A549 (cell line): Measurements from ENCODE around the gene FGF5. TPM values are rescaled to one million over a fixed set of nuclear protein-coding genes. Genes with fewer than 3 reads are reported as not detected.

Experiments
- ATAC-seq, 2 experiments: fragments of 200-7000 bp in 1 of 2; fragments of >200 bp in 1 of 2; cut with Nextera tagmentation in 1 of 2; cut with Tn5 transposase in 1 of 2; 3 replicates each; pipeline versions ENCODE4 v1.8.0 to v1.9.1; 2018 to 2020; ENCODE audit warnings: mild to moderate bottlenecking in 1 of 2, moderate library complexity in 1 of 2
- CTCF ChIA-PET: fragments of 300-600 bp; sonication (Branson Sonifier 250); formaldehyde crosslinking; extraction: SDS; loops from one replicate; lab custom pipeline; 2021; ENCODE audit warnings: antibody characterized with exemption, inconsistent platforms; lab: Yijun Ruan, JAX
- POLR2A ChIA-PET: fragments of 350-600 bp; formaldehyde crosslinking; extraction: SDS; loops from one replicate; lab custom pipeline; 2021; ENCODE audit warnings: antibody characterized with exemption, inconsistent platforms; lab: Yijun Ruan, JAX
- DNase-seq, 2 experiments: peaks; one replicate each; pipeline versions ENCODE4 v3.0.0 to v3.0.0-alpha.2; 2011 to 2016; ENCODE audit warnings: low read depth in 1 of 2, low spot score in 1 of 2
- FAIRE-seq: peaks from 2 replicates; lab custom pipeline; 2011; peaks lifted over from hg19 to GRCh38; lab: Jason Lieb, UNC
- H3K27ac ChIP-seq, 2 experiments: fragments of >200 bp; sonication (Bioruptor Twin); formaldehyde crosslinking; 3 replicates each; pipeline ENCODE4 v1.5.1; 2016 to 2017
- H3K4me1 ChIP-seq: fragments of >200 bp; sonication (Bioruptor Twin); formaldehyde crosslinking; 3 replicates; pipeline ENCODE4 v1.6.1; 2016
- H3K4me2 ChIP-seq: fragments of >200 bp; sonication (Bioruptor Twin); formaldehyde crosslinking; 3 replicates; pipeline ENCODE4 v1.6.1; 2016
- H3K4me3 ChIP-seq: fragments of >200 bp; sonication (Bioruptor Twin); formaldehyde crosslinking; 3 replicates; pipeline ENCODE4 v1.5.1; 2016
- H3K9me3 ChIP-seq: fragments of >200 bp; sonication (Bioruptor Twin); formaldehyde crosslinking; 3 replicates; pipeline ENCODE4 v1.6.1; 2016
- CBX2 ChIP-seq: fragments of 200-600 bp; sonication (generic); IDR thresholded peaks from 2 replicates; pipeline ENCODE4 v1.6.1; 2016; ENCODE audit warnings: low read depth, mild to moderate bottlenecking, borderline replicate concordance
- CBX8 ChIP-seq: fragments of 200-600 bp; sonication (generic); IDR thresholded peaks from 2 replicates; pipeline ENCODE4 v1.6.1; 2016
- CEBPB ChIP-seq, 2 experiments: fragments of >200 bp in 1 of 2; sonication (Bioruptor Twin) in 1 of 2; formaldehyde crosslinking in 1 of 2; IDR thresholded peaks; 2 replicates each; pipeline ENCODE4 v1.6.1; 2012 to 2016
- EP300 ChIP-seq, 2 experiments: fragments of >200 bp; sonication (Bioruptor Twin); formaldehyde crosslinking; IDR thresholded peaks; 2 replicates in 1 of 2; 3 replicates in 1 of 2; pipeline ENCODE4 v1.6.1; 2016 to 2017
- FOSL2 ChIP-seq, 2 experiments: fragments of 450-650 bp in 1 of 2; fragments of >200 bp in 1 of 2; sonication (Bioruptor Twin) in 1 of 2; formaldehyde crosslinking; IDR thresholded peaks; 2 replicates each; pipeline versions ENCODE4 v1.5.0 to v1.6.1; 2016 to 2020; ENCODE audit warnings: mild to moderate bottlenecking in 1 of 2, moderate library complexity in 1 of 2
- HDAC2 ChIP-seq: fragments of 200-600 bp; sonication (generic); IDR thresholded peaks from 2 replicates; pipeline ENCODE4 v1.6.1; 2016
- HEYL ChIP-seq: fragments of 250-450 bp; sonication (Bioruptor Pico); IDR thresholded peaks from 2 replicates; pipeline ENCODE4 v1.8.0; 2021; ENCODE audit warnings: mild to moderate bottlenecking, moderate library complexity
- HOXA7 ChIP-seq: fragments of 250-450 bp; sonication (Bioruptor Pico); IDR thresholded peaks from 2 replicates; pipeline ENCODE4 v1.5.0; 2020; ENCODE audit warnings: mild to moderate bottlenecking, moderate library complexity
- MYC ChIP-seq: IDR thresholded peaks from 2 replicates; pipeline ENCODE4 v1.6.1; 2012; ENCODE audit warnings: mild to moderate bottlenecking, inconsistent platforms, low read length, improper control_type of control experiment, borderline replicate concordance
- NR3C1 ChIP-seq: fragments of >200 bp; sonication (Bioruptor Twin); formaldehyde crosslinking; IDR thresholded peaks from 3 replicates; pipeline ENCODE4 v1.6.1; 2017
- POLR2A ChIP-seq: IDR thresholded peaks from 2 replicates; pipeline ENCODE4 v1.6.1; 2012; ENCODE audit warnings: mild to moderate bottlenecking, low read length
- POLR2AphosphoS2 ChIP-seq: conservative IDR thresholded peaks from 2 replicates; pipeline ENCODE4 v1.6.1; 2012; ENCODE audit warnings: low read length, improper control_type of control experiment, inconsistent platforms
- RAD21 ChIP-seq, 2 experiments: fragments of >200 bp in 1 of 2; sonication (Bioruptor Twin) in 1 of 2; formaldehyde crosslinking in 1 of 2; IDR thresholded peaks in 1 of 2; conservative IDR thresholded peaks in 1 of 2; 2 replicates in 1 of 2; 3 replicates in 1 of 2; pipeline ENCODE4 v1.6.1; 2012 to 2018; ENCODE audit warnings: inconsistent platforms in 1 of 2
- RCOR1 ChIP-seq: fragments of 150-350 bp; IDR thresholded peaks from 2 replicates; pipeline ENCODE4 v1.6.1; 2014; ENCODE audit warnings: antibody characterized with exemption, low read length, low read depth
- RFX5 ChIP-seq: fragments of 450-650 bp; IDR thresholded peaks from 2 replicates; pipeline ENCODE4 v1.7.1; 2014; ENCODE audit warnings: antibody characterized with exemption, mild to moderate bottlenecking, moderate library complexity
- SREBF2 ChIP-seq: fragments of 450-650 bp; IDR thresholded peaks from 2 replicates; pipeline ENCODE4 v1.6.1; 2014; ENCODE audit warnings: mild to moderate bottlenecking, moderate library complexity
- TP53 ChIP-seq: fragments of 250-450 bp; sonication (Bioruptor Pico); IDR thresholded peaks from 2 replicates; pipeline ENCODE4 v1.5.0; 2021; ENCODE audit warnings: mild to moderate bottlenecking, moderate library complexity
- ZC3H11A ChIP-seq: fragments of 450-650 bp; IDR thresholded peaks from 2 replicates; pipeline ENCODE4 v1.6.1; 2014; ENCODE audit warnings: antibody characterized with exemption, mild to moderate bottlenecking
- ZFP36 ChIP-seq: fragments of 450-650 bp; IDR thresholded peaks from 2 replicates; pipeline ENCODE4 v1.6.1; 2014; ENCODE audit warnings: borderline replicate concordance; ENCODE audit not compliant: partially characterized antibody
- ZSCAN20 ChIP-seq: fragments of 250-450 bp; sonication (Bioruptor Pico); IDR thresholded peaks from 2 replicates; pipeline ENCODE4 v1.8.0; 2022; ENCODE audit warnings: mild to moderate bottlenecking, moderate library complexity
- WGBS: methylation state at CpG from one replicate; pipeline ENCODE4 v1.1.6; 2017; ENCODE audit errors: missing lambda C conversion rate; 5-methylcytosine and 5-hydroxymethylcytosine counted together
- polyA plus RNA-seq, 4 experiments: library from polyadenylated mRNA; depleted of rRNA in 3 of 4; stranded (reverse); fragments of >200 nt; fragmentation: RNase III in 1 of 4; extraction: RNeasy Plus Mini Kit Qiagen cat#74134 plus additional on column Dnase treatment in 1 of 4; gene quantifications; 2 replicates in 3 of 4; 3 replicates in 1 of 4; pipeline ENCODE4 v1.2.3, GENCODE V29; 2011 to 2017
- TF ChIP-seq, protein P1 (sequence below): fragments of 150-350 bp; IDR thresholded peaks from 2 replicates; pipeline ENCODE4 v1.6.1; 2014; ENCODE audit warnings: low read depth, mild to moderate bottlenecking, low read length
- TF ChIP-seq, protein P2 (sequence below): fragments of 200-600 bp; sonication (generic); IDR thresholded peaks from 2 replicates; pipeline ENCODE4 v1.6.1; 2016; ENCODE audit warnings: antibody characterized with exemption, mild to moderate bottlenecking, moderate library complexity
- TF ChIP-seq, protein P3 (sequence below): fragments of 250-450 bp; sonication (Bioruptor Pico); IDR thresholded peaks from 2 replicates; pipeline ENCODE4 v1.5.0; 2021; ENCODE audit warnings: mild to moderate bottlenecking, moderate library complexity, borderline replicate concordance
- TF ChIP-seq, protein P4 (sequence below): fragments of >200 bp; sonication (Bioruptor Twin); formaldehyde crosslinking; IDR thresholded peaks from 3 replicates; pipeline ENCODE4 v1.5.1; 2016

Gene FGF5
- polyA plus RNA-seq, 2 of the 4 experiments (the other 2 are of a cell fraction): 0.21 TPM; not detected in 1

DNA sequence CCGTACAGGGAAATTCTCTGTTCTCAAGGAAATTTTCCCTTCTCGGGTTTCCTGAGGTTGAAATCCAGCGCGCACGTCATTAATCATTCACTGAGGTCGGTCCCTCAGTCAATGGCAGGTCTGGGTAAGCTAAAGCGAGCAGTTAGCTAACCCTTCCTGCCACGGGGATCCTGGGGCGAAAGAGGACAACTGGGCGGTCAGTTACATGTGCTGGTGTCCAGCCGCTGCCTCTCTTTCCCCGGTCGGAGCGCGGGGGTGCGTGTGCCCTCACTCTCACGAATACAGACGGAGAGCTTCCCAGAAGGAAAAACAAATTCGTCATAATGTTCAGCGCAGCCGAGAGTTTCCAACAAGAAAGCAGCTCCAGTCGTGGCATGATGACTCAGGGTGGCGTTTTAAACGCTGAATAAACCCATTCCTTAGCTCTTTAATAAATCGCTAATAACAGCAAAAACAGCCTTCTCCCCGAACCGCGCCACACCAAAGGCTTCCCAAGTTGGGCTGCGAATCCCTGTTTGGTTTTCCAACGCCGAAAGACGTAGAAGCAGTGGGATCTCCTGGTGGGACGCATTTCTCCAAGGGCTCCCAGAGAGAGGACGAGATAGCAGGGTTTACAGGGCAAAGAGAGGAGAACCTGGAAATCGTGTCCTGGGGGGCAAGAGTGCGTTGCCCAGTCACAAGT lies 752 bp upstream of the FGF5 start:
- Histone ChIP-seq H3K9me3 (no peaks in the 10 kb centered on the region), H3K4me1 (no peaks in the 10 kb centered on the region), H3K27ac (peak overlapping the region in 1 of 2 experiments; percentile 70; a peak in 4 of 6 replicates), H3K4me2 (peak overlapping the region; percentile 99), H3K4me3 (peak overlapping the region; percentile 54)
- no peak for FAIRE-seq
- 1% methylated on average over 27 of the region's 36 CpGs for WGBS
- POLR2A ChIA-PET: no interaction called here
- peak; percentile 40 to 55; a peak in 4 of 6 replicates for ATAC-seq
- CTCF ChIA-PET: interaction anchor here (0.7 to 1.9 kb wide), 4 partner anchors 45 to 69 kb away, joined by 3 to 4 read pairs (median 4); no protein-coding TSS in a partner anchor
- no peak for DNase-seq
- TF ChIP-seq, protein P1, sequence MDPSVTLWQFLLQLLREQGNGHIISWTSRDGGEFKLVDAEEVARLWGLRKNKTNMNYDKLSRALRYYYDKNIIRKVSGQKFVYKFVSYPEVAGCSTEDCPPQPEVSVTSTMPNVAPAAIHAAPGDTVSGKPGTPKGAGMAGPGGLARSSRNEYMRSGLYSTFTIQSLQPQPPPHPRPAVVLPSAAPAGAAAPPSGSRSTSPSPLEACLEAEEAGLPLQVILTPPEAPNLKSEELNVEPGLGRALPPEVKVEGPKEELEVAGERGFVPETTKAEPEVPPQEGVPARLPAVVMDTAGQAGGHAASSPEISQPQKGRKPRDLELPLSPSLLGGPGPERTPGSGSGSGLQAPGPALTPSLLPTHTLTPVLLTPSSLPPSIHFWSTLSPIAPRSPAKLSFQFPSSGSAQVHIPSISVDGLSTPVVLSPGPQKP: no peak
- TF ChIP-seq MYC (no peak), HOXA7 (no peak)

DNA sequence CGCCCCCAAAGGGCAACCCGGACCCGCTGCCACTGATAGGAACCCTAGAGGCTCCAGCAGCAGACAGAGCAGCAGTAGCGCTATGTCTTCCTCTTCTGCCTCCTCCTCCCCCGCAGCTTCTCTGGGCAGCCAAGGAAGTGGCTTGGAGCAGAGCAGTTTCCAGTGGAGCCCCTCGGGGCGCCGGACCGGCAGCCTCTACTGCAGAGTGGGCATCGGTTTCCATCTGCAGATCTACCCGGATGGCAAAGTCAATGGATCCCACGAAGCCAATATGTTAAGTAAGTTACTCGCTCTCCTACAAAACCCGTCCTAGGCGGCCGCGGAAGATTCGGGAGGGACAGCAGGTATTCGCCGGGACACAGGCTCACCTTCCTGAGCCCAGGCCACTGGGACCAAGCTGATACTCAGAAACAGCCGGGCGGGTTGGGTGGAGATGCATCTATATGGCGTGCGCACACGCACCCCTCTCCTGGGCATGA lies 477 bp downstream of the FGF5 start:
- no peaks in the 10 kb centered on the region for H3K9me3 ChIP-seq
- peak overlapping the region; percentile 54 for H3K4me3 ChIP-seq
- peak overlapping the region in 1 of 2 experiments; percentile 70; a peak in 3 of 6 replicates for H3K27ac ChIP-seq
- H3K4me1 ChIP-seq: no peaks in the 10 kb centered on the region
- DNase-seq (no peak), FAIRE-seq (no peak), ATAC-seq (peak; percentile 54 to 70; a peak in 5 of 6 replicates)
- TF ChIP-seq CBX2 (no peak), RCOR1 (no peak), SREBF2 (no peak), EP300 (IDR thresholded peaks at IDR 0.05) (no peak), FOSL2 (IDR thresholded peaks at IDR 0.05) (no peak), FOSL2 (CRISPR knock-in tag; IDR thresholded peaks at IDR 0.05) (no peak), ZC3H11A (no peak)
- peak overlapping the region; percentile 99 for H3K4me2 ChIP-seq
- ChIA-PET POLR2A (no interaction called here), CTCF (interaction anchor here (1.4 to 1.9 kb wide), 2 partner anchors 46 to 49 kb away, joined by 4 read pairs; no protein-coding TSS in a partner anchor)
- 49% methylated on average over 9 of the region's 25 CpGs for WGBS

DNA sequence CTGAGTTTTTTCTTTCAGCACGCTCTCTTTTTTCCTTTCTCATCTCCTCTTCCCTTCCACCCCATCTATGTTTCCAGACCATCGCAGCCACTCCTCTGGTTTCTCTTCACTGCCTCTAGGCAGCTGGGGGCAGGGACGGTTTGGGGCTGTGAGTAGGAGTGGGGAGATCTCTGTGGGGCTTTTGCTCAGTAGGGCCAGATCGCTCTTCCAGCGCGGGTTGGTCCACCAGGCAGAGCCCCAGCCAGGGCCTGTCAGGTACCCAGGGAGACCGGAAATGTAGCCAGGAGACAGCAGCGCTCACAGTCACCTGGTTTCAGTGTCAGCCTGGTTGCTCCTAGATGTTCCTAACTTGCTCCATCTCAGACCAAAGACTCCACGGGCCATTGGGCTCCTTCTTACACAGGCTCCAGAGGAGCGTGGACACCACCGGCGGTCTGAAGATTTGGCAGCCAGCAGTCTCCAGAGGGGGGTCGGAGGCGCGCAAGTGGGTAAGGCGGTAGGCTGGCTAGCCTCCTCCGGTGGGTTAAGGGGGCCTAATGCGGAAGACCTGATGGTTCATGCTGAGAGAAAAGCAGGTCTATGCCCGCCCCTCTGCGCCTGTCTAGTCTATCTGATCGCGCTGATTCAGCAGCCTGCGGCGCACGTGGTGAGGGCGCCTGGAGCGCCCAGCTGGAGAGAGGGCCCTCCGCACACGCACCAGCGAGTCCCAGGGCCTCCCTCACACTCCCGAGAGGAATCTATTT lies 1.8 kb downstream of the FGF5 start:
- H3K27ac ChIP-seq: no peak overlapping the region
- no peaks in the 10 kb centered on the region for H3K4me1 ChIP-seq
- 93% methylated on average over 18 of the region's 31 CpGs for WGBS
- no peak overlapping the region for H3K4me2 ChIP-seq
- CTCF ChIA-PET: no interaction called here
- H3K9me3 ChIP-seq: no peaks in the 10 kb centered on the region
- POLR2A ChIA-PET: no interaction called here
- ATAC-seq: no peak
- FAIRE-seq: no peak
- no peak overlapping the region for H3K4me3 ChIP-seq
- no peak for DNase-seq
- TF ChIP-seq ZFP36: no peak
- TF ChIP-seq, protein P2, sequence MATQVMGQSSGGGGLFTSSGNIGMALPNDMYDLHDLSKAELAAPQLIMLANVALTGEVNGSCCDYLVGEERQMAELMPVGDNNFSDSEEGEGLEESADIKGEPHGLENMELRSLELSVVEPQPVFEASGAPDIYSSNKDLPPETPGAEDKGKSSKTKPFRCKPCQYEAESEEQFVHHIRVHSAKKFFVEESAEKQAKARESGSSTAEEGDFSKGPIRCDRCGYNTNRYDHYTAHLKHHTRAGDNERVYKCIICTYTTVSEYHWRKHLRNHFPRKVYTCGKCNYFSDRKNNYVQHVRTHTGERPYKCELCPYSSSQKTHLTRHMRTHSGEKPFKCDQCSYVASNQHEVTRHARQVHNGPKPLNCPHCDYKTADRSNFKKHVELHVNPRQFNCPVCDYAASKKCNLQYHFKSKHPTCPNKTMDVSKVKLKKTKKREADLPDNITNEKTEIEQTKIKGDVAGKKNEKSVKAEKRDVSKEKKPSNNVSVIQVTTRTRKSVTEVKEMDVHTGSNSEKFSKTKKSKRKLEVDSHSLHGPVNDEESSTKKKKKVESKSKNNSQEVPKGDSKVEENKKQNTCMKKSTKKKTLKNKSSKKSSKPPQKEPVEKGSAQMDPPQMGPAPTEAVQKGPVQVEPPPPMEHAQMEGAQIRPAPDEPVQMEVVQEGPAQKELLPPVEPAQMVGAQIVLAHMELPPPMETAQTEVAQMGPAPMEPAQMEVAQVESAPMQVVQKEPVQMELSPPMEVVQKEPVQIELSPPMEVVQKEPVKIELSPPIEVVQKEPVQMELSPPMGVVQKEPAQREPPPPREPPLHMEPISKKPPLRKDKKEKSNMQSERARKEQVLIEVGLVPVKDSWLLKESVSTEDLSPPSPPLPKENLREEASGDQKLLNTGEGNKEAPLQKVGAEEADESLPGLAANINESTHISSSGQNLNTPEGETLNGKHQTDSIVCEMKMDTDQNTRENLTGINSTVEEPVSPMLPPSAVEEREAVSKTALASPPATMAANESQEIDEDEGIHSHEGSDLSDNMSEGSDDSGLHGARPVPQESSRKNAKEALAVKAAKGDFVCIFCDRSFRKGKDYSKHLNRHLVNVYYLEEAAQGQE: no peak
- no peak for TF ChIP-seq POLR2AphosphoS2
- no peak for TF ChIP-seq HEYL (CRISPR knock-in tag)
- no peak for TF ChIP-seq HDAC2
- TF ChIP-seq RAD21 (conservative IDR thresholded peaks at IDR 0.05 in 1 of 2, IDR thresholded peaks at IDR 0.05 in 1 of 2): no peak
- TF ChIP-seq, protein P3, sequence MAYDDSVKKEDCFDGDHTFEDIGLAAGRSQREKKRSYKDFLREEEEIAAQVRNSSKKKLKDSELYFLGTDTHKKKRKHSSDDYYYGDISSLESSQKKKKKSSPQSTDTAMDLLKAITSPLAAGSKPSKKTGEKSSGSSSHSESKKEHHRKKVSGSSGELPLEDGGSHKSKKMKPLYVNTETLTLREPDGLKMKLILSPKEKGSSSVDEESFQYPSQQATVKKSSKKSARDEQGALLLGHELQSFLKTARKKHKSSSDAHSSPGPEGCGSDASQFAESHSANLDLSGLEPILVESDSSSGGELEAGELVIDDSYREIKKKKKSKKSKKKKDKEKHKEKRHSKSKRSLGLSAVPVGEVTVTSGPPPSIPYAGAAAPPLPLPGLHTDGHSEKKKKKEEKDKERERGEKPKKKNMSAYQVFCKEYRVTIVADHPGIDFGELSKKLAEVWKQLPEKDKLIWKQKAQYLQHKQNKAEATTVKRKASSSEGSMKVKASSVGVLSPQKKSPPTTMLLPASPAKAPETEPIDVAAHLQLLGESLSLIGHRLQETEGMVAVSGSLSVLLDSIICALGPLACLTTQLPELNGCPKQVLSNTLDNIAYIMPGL: no peak
- TF ChIP-seq RFX5: no peak
- no peak for TF ChIP-seq CBX8
- TF ChIP-seq, protein P4, sequence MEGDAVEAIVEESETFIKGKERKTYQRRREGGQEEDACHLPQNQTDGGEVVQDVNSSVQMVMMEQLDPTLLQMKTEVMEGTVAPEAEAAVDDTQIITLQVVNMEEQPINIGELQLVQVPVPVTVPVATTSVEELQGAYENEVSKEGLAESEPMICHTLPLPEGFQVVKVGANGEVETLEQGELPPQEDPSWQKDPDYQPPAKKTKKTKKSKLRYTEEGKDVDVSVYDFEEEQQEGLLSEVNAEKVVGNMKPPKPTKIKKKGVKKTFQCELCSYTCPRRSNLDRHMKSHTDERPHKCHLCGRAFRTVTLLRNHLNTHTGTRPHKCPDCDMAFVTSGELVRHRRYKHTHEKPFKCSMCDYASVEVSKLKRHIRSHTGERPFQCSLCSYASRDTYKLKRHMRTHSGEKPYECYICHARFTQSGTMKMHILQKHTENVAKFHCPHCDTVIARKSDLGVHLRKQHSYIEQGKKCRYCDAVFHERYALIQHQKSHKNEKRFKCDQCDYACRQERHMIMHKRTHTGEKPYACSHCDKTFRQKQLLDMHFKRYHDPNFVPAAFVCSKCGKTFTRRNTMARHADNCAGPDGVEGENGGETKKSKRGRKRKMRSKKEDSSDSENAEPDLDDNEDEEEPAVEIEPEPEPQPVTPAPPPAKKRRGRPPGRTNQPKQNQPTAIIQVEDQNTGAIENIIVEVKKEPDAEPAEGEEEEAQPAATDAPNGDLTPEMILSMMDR: no peak
- TF ChIP-seq CBX2: no peak
- TF ChIP-seq POLR2A: no peak
- TF ChIP-seq CEBPB (IDR thresholded peaks at IDR 0.05): no peak
- TF ChIP-seq TP53 (CRISPR knock-in tag): no peak
- TF ChIP-seq ZSCAN20 (CRISPR knock-in tag): no peak
- TF ChIP-seq NR3C1: no peak
